Measurements from ENCODE around the gene SMURF1. TPM values are rescaled to one million over a fixed set of nuclear protein-coding genes. Genes with fewer than 3 reads are reported as not detected.

The SMURF1 gene
- total RNA-seq, 1 donor from 2014 or later, result 9.9 TPM

DNA sequence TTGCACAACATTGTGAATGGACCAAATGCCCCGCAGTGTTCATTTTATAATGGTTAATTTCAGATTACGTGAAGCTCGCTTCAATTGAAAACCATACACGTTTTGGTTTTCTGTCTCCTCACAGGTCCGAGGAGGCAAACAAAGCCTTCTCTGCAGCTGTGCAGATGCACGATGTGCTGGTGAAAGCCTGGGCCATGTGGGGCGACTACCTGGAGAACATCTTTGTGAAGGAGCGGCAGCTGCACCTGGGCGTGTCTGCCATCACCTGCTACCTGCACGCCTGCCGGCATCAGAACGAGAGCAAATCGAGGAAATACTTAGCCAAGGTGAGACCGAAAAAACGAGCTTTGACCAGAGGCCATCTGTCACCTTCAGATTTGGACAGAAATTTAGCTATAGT is 155.3 kb downstream of the SMURF1 start:
- no peaks in the 10 kb centered on the region for H3K9me3 ChIP-seq (ENCODE audit: control insufficient read depth in 3 of 3, low read length in 3 of 3)
- H3K4me1 ChIP-seq (ENCODE audit: control insufficient read depth in 3 of 3, insufficient read depth in 3 of 3, low read length in 3 of 3), result no peaks in the 10 kb centered on the region
- H3K27ac ChIP-seq (ENCODE audit: low read depth, low read length), result no peak overlapping the region
- no peak overlapping the region for H3K9ac ChIP-seq (ENCODE audit: low read depth in 1 of 3, low read length in 3 of 3)
- H3K36me3 ChIP-seq (ENCODE audit: control insufficient read depth in 3 of 3, insufficient read depth in 3 of 3, low read length in 3 of 3), result peaks cover 64 to 78% (median 71%) of the 10 kb centered on the region in 3 donors
- no peaks in the 10 kb centered on the region for H3K27me3 ChIP-seq (ENCODE audit: control insufficient read depth in 3 of 3, insufficient read depth in 3 of 3, low read length in 3 of 3)
- no peak overlapping the region for H3K4me3 ChIP-seq (ENCODE audit: low read length in 3 of 3)

DNA sequence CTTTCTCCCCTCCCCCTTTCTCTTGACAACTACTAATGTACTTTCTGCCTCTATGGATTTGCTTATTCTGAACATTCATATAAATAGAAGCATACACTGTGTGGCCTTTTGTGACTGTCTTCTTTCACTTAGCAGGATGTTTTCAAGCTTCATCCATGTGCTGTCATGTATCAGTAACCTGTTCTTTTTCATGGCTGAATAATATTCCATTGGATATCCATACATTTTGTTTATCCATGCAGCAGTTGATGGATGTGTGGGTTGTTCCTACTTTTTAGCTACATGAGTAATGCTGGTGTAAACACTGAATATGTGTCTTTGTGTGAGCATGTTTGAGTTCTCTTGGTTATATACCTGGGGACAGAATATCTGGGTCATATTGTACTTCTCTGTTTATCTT is 158.0 kb downstream of the SMURF1 start:
- Histone ChIP-seq H3K9me3 (ENCODE audit: control insufficient read depth in 3 of 3, low read length in 3 of 3) (no peaks in the 10 kb centered on the region), H3K4me1 (ENCODE audit: control insufficient read depth in 3 of 3, insufficient read depth in 3 of 3, low read length in 3 of 3) (no peaks in the 10 kb centered on the region), H3K27ac (ENCODE audit: low read depth, low read length) (no peak overlapping the region), H3K9ac (ENCODE audit: low read depth in 1 of 3, low read length in 3 of 3) (no peak overlapping the region), H3K36me3 (ENCODE audit: control insufficient read depth in 3 of 3, insufficient read depth in 3 of 3, low read length in 3 of 3) (peaks cover 61 to 75% (median 69%) of the 10 kb centered on the region in 3 donors), H3K4me3 (ENCODE audit: low read length in 3 of 3) (no peak overlapping the region), H3K27me3 (ENCODE audit: control insufficient read depth in 3 of 3, insufficient read depth in 3 of 3, low read length in 3 of 3) (no peaks in the 10 kb centered on the region)

DNA sequence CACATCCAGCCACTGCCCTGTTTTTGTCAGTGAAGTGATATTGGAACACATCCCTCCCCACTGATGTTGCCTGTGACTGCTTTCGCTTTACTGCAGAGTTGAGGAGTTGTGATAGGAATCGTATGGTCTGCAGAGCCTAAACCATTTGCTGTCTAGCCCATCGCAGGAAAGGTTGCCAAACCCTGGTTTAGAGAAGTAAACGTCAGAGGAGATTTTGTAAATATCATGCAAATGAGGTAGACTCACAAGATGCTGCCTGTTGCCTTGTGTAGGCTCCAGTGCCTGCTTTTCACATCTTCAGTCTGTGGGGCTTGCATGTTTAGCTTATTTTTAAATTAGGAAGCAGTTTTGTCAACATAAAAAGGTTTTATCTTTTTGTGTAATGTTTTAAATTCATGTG is 158.5 kb downstream of the SMURF1 start:
- Histone ChIP-seq H3K9me3 (ENCODE audit: control insufficient read depth in 3 of 3, low read length in 3 of 3) (no peaks in the 10 kb centered on the region), H3K36me3 (ENCODE audit: control insufficient read depth in 3 of 3, insufficient read depth in 3 of 3, low read length in 3 of 3) (peaks cover 59 to 76% (median 71%) of the 10 kb centered on the region in 3 donors), H3K27me3 (ENCODE audit: control insufficient read depth in 3 of 3, insufficient read depth in 3 of 3, low read length in 3 of 3) (no peaks in the 10 kb centered on the region), H3K27ac (ENCODE audit: low read depth, low read length) (no peak overlapping the region), H3K9ac (ENCODE audit: low read depth in 1 of 3, low read length in 3 of 3) (no peak overlapping the region), H3K4me1 (ENCODE audit: control insufficient read depth in 3 of 3, insufficient read depth in 3 of 3, low read length in 3 of 3) (no peaks in the 10 kb centered on the region), H3K4me3 (ENCODE audit: low read length in 3 of 3) (no peak overlapping the region)

DNA sequence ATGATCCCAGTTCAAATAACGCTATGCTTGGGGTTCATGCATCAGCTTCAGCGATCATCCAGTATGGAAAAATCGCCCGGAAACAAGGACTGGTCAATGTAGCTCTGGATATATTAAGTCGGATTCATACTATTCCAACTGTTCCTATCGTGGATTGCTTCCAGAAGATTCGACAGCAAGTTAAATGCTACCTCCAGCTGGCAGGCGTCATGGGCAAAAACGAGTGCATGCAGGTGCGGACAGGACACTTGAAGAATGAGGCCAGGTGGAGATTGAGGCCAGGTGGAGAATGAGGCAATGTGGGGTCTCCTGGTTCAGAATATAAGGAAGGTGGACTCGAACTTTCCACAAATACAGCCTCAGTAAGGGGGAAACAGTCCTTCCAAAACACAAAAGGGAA is 159.8 kb downstream of the SMURF1 start:
- Histone ChIP-seq H3K4me3 (ENCODE audit: low read length in 3 of 3) (no peak overlapping the region), H3K36me3 (ENCODE audit: control insufficient read depth in 3 of 3, insufficient read depth in 3 of 3, low read length in 3 of 3) (peaks cover 58 to 78% (median 75%) of the 10 kb centered on the region in 3 donors), H3K27ac (ENCODE audit: low read depth, low read length) (no peak overlapping the region), H3K27me3 (ENCODE audit: control insufficient read depth in 3 of 3, insufficient read depth in 3 of 3, low read length in 3 of 3) (no peaks in the 10 kb centered on the region), H3K9me3 (ENCODE audit: control insufficient read depth in 3 of 3, low read length in 3 of 3) (no peaks in the 10 kb centered on the region), H3K9ac (ENCODE audit: low read depth in 1 of 3, low read length in 3 of 3) (no peak overlapping the region), H3K4me1 (ENCODE audit: control insufficient read depth in 3 of 3, insufficient read depth in 3 of 3, low read length in 3 of 3) (no peaks in the 10 kb centered on the region)

DNA sequence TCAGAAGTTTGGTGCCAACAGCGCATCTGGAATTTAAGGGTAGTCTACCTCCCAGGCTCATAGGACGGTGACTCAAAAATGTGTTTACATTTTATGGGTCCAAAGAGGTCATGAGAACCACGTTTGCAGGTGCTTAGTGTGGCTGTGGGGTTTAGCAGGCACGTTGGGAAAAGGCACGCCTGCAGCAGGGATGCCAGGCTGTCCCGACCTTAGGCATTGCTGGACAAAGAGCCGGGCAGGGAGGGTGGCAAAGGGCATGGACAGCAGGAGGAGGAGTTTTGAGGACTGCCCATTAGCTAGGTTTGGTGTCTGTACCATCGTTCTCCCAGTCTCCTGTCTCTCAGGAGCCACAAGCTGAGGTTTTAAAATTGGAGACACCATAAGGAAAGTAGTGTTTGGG is 161.2 kb downstream of the SMURF1 start:
- Histone ChIP-seq H3K9me3 (ENCODE audit: control insufficient read depth in 3 of 3, low read length in 3 of 3) (no peaks in the 10 kb centered on the region), H3K4me1 (ENCODE audit: control insufficient read depth in 3 of 3, insufficient read depth in 3 of 3, low read length in 3 of 3) (no peaks in the 10 kb centered on the region), H3K4me3 (ENCODE audit: low read length in 3 of 3) (no peak overlapping the region), H3K27me3 (ENCODE audit: control insufficient read depth in 3 of 3, insufficient read depth in 3 of 3, low read length in 3 of 3) (no peaks in the 10 kb centered on the region), H3K36me3 (ENCODE audit: control insufficient read depth in 3 of 3, insufficient read depth in 3 of 3, low read length in 3 of 3) (peaks cover 62 to 80% (median 80%) of the 10 kb centered on the region in 3 donors), H3K9ac (ENCODE audit: low read depth in 1 of 3, low read length in 3 of 3) (no peak overlapping the region), H3K27ac (ENCODE audit: low read depth, low read length) (no peak overlapping the region)

DNA sequence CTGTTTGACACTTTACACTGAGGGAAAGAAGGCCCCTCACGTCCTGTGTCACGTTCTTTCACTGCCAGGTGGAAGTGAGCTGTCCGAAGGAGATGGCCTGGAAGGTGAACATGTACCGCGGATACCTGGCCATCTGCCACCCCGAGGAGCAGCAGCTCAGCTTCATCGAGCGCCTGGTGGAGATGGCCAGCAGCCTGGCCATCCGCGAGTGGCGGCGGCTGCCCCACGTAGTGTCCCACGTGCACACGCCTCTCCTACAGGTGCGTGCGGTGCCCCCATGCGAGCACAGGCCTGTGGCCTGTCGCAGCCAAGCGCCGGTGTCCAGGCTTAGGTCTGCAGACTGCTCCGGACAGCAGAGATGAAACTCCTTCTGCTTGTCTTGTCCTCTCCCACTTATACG is 162.2 kb downstream of the SMURF1 start:
- no peaks in the 10 kb centered on the region for H3K27me3 ChIP-seq (ENCODE audit: control insufficient read depth in 3 of 3, insufficient read depth in 3 of 3, low read length in 3 of 3)
- no peak overlapping the region for H3K4me3 ChIP-seq (ENCODE audit: low read length in 3 of 3)
- H3K9ac ChIP-seq (ENCODE audit: low read depth in 1 of 3, low read length in 3 of 3), result no peak overlapping the region
- H3K36me3 ChIP-seq (ENCODE audit: control insufficient read depth in 3 of 3, insufficient read depth in 3 of 3, low read length in 3 of 3), result peaks cover 70 to 90% (median 88%) of the 10 kb centered on the region in 3 donors
- H3K27ac ChIP-seq (ENCODE audit: low read depth, low read length), result no peak overlapping the region
- no peaks in the 10 kb centered on the region for H3K4me1 ChIP-seq (ENCODE audit: control insufficient read depth in 3 of 3, insufficient read depth in 3 of 3, low read length in 3 of 3)
- no peaks in the 10 kb centered on the region for H3K9me3 ChIP-seq (ENCODE audit: control insufficient read depth in 3 of 3, low read length in 3 of 3)

DNA sequence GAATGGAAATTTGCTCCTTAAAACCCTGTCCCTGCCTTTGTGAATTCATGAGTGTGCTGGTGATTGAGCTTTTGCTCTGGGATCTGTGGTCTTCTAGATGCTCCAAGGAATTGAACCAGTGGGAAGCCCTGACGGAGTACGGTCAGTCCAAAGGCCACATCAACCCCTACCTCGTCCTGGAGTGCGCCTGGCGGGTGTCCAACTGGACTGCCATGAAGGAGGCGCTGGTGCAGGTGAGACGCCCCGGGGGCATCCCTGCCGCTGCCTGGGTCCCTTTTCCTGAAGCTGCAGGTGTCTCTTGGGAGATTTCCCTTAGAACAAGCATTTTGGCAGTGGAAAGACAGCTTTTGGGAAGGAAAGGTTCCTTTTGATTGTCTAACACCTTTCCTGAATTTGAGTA is 165.2 kb downstream of the SMURF1 start:
- H3K27ac ChIP-seq (ENCODE audit: low read depth, low read length), result no peak overlapping the region
- H3K4me3 ChIP-seq (ENCODE audit: low read length in 3 of 3), result no peak overlapping the region
- H3K27me3 ChIP-seq (ENCODE audit: control insufficient read depth in 3 of 3, insufficient read depth in 3 of 3, low read length in 3 of 3), result no peaks in the 10 kb centered on the region
- H3K4me1 ChIP-seq (ENCODE audit: control insufficient read depth in 3 of 3, insufficient read depth in 3 of 3, low read length in 3 of 3), result no peaks in the 10 kb centered on the region
- H3K9ac ChIP-seq (ENCODE audit: low read depth in 1 of 3, low read length in 3 of 3), result no peak overlapping the region
- no peaks in the 10 kb centered on the region for H3K9me3 ChIP-seq (ENCODE audit: control insufficient read depth in 3 of 3, low read length in 3 of 3)
- H3K36me3 ChIP-seq (ENCODE audit: control insufficient read depth in 3 of 3, insufficient read depth in 3 of 3, low read length in 3 of 3), result peaks cover 71 to 97% (median 92%) of the 10 kb centered on the region in 3 donors

Other genes starting within 250 kb of the SMURF1 start
- gene KPNA7, start 64.0 kb upstream of the SMURF1 start, total RNA-seq, result not detected
- gene MYH16, start 128.7 kb upstream of the SMURF1 start, total RNA-seq, result not detected
- 53.2 TPM for gene ARPC1A, start 181.8 kb upstream of the SMURF1 start, total RNA-seq
- gene ARPC1B, start 230.6 kb upstream of the SMURF1 start, total RNA-seq, result 44.9 TPM